ENCODE data around the gene PTPN23.

PTPN23 gene

DNA sequence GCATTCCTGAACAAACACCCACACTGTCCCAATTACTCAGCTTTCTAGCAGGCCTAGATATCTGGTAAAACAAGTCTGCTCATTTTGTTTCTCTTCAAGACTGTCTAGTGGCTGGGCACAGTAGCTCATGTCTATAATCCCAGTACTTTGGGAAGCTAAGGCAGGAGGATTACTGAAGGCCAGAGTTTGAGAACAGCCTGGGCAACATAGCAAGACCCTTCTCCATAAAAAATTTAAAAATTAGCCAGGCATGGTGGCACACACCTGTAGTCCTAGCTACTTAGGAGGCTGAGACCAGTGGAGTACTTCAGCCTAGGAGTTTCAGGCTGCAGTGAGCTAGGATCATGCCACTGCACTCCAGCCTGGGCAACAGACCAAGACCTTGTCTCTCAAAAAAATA lies 6.2 kb upstream of the PTPN23 start:
- no peak for DNase-seq (ENCODE audit: low spot score)

DNA sequence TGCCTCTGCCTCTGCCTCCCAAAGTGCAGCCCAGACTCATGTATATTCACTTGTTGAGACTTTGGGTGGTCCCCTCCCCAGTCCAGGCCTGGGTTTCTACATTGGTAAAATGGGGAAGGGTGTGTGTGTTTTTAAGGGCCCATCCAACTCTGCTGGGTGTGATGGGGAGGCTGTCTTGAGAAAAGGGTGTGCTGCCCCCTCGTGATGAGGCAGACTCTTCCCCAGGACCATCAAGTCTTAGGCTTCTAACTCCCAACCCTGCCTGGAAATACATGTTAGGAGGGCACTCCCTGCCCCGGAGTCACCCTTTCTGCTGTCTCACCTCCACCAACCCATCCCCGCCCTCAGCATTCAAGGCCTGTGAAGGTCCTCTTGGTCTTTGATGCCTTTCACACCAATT lies 4.4 kb upstream of the PTPN23 start:
- no peak for DNase-seq (ENCODE audit: low spot score)

DNA sequence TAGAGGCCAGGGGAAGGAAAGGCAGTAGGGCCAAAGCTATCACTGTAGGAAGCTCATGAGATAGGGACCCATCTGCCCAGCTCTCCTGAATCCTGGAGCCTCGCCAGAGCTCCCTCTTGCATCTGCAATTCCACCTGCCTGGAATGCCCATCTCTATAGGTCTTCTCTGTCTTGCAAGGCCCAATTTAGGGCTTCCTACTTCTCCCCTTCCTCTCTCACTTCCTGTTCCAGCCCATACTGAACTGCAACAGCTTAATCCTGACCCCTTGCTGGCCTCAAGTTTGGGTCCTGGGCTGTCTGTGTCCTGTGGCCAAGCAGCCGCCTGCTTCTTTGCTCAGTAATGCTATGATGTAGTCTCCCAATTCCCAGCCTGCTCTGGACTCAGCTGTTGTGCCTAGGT lies 3.6 kb upstream of the PTPN23 start:
- DNase-seq (ENCODE audit: low spot score), result no peak

DNA sequence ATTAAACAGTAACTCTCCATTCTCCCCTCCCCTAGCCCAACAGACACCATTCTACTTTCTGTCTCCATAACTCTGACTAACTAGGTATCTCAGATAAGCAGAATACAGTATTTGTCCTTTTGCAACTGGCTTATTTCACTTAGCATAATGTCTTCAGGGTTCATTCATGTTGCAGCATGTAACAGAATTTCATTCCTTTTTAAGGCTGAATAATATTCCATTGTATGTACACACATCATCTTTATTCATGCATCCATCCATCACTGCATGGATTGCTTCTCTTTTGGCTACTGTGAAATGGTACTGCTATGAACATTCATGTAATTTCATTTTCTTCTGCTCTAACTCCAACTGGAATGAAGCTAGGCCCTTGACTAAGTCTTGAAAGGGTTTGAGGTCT lies 2.0 kb upstream of the PTPN23 start:
- DNase-seq (ENCODE audit: low spot score), result no peak

DNA sequence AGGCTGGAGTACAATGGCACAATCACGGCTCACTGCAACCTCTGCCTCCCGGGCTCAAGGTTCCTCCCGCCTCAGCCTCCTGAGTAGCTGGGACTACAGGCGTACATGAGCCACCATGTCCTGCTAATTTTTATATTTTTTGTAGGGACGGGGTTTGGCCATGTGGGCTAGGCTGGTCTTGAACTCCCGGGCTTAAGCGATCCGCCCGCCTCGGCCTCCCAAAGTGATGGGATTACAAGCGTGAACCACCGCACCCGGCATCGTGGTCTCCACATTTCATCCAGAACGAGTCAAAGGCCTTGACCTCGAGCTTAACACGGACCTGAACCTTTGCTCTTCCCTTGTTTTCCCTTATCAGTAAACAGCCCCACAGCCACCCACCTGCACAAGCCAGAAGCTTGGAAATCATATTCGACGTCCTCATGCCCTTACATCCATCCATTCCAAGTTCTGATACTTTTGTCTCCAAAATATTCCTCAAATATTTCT lies 1.4 kb upstream of the PTPN23 start:
- no peak for DNase-seq (ENCODE audit: low spot score)

DNA sequence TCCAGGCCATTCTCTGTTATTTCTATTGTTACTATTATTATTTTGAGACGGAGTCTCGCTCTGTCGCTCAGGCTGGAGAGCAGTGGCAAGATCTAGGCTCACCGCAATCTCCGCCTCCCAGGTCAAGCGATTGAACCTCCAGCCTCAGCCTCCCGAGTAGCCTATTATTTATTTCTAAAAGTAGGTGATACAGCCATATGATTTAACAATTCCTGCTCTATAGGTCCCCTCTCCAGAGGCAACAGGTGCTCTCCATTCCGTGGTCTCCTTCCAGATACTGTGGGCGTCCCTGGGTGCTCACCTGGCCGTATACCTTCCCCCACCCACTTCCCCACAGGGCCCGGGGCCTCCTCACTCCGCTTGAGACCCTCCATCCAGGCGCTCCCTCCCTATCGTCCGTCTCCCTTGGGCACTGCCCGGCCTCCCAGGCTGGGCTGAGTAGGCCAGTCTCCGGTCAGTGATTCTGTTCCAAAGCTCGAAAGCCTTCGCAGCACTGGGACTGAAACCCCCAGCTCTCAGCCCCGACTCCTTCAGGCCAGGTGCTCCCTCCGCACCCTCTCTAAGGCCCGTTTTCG lies 708 bp upstream of the PTPN23 start:
- DNase-seq (ENCODE audit: low spot score), result no peak

DNA sequence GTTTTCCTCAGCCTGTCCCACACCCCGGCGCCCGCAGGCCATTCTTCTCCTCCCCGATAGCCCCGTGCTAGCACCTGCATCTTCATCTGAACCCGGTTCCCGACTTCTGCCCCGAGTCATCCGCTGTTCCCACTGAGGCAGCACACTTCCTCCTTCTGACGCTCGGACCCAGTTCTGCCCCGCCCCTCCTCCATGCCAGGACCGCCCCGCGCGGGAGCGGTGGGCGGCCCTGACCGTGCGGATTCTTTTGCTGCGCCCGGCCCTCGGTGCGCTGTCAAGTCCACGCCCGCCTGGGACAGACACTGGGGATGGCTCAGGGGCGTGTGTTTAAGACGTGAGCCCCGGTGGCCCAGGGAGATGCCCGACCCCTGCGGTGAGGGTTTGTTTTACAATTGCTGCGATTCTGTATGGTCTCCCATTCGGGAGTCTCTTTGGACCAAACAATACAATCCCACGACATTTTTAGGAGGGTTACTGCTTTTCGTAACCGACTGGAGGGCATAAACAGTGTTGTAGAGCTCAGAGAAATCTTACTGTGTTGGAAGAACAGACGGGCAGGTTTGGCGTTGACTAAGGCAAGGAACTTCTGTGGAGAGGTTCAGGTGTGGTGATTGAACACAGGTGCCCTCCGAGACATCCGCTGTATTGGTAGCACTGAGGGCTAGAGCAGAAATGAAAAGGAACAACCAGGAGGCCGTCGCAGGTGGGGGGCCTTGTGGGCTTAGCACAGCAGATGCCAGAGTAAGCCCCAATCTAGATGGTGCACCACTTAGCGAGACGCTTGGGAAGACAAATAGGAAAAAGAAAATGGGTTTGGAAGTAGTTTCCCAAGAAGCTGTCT lies 716 bp downstream of the PTPN23 start:
- peak; percentile 80 for DNase-seq (ENCODE audit: low spot score)

DNA sequence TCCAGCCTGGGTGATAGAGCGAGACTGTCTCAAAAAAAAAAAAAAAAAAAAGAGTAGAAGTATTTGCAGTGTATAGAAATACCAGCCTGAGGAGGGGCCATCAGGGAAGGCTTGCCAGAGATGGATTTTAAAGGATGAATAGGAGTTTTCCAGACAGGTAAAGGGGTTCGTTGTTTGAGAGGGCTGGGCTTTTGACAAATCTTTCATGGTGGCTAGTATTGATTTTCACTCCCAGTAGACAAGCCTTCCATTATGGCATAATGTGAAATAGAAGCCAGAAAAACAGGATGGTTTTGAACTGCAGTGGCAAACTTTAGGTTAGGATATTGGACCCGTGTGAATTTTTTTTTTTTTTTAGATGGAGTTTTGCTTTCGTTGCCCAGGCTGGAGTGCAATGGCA lies 3.6 kb downstream of the PTPN23 start:
- no peak for DNase-seq (ENCODE audit: low spot score)

DNA sequence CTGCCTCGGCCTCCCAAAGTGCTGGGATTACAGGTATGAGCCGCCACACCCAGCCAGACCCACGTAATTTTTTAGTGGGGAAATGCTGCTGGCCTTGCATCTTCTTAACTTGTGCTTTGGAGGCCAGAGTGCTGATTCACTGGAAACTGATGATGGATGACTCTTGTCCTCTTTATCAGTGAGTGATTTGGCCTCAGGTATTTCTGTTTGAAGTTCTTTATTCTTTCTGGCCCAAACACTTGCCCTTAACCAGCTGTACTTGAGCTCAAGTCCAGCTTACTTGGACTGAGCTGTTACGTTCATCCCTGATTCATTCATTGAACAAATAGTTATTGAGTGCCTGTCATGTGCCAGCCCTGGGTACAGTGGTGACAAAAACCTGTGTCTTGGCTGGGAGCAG lies 4.2 kb downstream of the PTPN23 start:
- no peak for DNase-seq (ENCODE audit: low spot score)

DNA sequence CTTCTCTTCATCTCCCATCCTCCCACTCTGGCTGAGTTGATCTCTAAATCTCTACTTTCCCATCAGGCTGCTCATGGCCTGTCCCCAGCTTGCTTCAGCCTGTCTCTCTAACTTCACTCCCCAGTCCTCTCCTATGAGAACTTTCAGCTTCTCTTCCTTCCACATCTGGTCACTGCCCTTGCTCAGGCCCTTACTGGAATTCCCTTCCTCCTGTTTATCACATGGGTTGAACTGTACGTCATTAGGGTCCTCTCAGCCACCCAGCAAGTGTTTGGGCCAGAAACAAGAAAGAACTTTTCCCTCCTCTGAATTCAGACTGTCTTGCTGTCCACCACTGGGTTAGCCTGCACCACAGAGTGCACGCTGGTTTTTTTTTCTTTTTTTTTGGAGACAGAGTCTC lies 5.0 kb downstream of the PTPN23 start:
- no peak for DNase-seq (ENCODE audit: low spot score)

DNA sequence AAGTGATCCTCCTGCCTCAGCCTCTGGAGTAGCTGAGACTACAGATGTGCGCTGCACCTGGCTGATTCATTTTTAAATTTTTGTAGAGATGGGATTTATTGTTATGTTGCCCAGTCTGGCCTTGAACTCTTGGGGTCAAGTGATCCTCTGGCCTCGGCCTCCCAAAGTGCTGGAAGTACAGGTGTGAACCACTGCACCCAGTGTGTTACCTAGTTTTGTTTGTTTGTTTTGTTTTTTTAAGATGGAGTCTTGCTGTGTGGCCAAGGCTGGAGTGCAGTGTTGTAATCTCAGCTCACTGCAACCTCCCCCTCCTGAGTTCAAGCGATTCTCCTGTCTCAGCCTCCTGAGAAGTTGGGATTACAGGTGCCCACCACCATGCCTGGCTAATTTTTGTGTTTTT lies 12.1 kb downstream of the PTPN23 start:
- no peak for DNase-seq (ENCODE audit: low spot score)

DNA sequence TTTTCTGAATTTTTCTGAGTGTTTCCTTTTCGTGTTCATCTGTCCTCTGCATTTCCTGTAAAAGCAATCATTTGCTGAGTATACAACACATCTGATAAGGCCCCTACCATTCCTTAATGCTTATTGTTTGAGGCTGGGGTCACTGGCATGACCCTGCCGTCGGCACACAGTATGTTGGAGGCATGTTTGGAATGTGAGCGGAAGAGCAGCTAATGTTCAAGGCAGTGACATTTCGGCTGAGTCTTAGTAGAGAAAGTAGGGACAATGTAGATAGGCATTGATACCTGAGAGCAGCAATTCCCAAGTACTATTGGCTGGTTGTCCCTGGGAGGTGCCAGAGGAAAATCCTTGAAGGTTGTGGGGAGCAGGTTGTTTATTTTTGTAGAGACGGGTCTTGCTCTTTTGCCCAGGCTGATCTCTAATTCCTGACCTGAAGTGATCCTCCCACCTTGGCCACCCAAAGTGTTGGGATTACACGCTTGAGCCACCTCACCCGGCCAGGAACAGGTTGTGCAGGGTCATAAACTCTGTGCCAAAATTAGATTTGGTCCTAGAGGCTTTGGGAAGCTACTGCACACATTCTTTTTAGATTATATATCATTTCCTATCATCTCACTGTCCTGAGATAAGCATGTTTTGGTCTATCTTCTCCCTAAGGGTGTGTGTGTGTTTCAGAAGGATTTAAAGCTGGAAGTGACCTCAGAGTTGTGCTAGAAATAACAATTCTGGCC lies 13.5 kb downstream of the PTPN23 start:
- peak; percentile 25 for DNase-seq (ENCODE audit: low spot score)

DNA sequence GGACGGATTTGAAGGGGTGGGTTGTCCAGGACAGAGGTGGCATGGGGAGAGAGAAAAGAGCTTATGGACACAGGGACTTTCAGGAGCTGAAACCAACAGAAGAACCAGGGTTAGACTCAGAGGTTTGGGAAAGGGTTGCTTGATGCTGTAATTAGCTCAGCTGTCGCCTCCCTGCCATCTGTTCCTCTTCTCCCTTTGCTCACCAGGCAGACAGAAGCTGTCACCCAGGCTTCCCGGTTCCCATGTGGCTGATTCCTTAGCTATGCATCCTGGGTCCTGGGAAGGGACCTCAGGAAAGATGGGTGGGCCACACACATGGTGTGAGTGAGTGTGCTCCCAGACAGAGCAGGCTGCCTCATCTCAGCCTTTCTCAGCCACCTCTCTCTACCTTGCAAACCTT lies 14.1 kb downstream of the PTPN23 start:
- DNase-seq (ENCODE audit: low spot score), result peak; percentile 79

DNA sequence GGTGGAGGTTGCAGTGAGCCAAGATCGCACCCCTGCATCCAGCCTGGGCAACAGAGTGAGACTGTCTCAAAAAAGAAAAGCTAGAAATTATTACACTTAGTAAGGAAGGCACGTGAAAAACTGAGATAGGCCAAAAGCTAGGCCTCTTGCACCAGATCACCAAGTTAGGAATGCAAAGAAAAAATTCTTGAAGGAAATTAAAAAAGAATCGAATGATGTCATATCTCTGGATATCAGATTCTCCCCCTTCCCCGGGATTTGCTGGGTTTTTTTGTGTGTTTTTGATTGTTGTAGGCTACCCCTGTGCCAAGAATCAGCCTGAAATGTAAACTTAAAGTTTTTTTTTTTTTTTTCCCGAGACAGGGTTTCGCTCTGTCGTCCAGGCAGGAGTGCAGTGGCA lies 17.4 kb downstream of the PTPN23 start:
- DNase-seq (ENCODE audit: low spot score), result no peak

DNA sequence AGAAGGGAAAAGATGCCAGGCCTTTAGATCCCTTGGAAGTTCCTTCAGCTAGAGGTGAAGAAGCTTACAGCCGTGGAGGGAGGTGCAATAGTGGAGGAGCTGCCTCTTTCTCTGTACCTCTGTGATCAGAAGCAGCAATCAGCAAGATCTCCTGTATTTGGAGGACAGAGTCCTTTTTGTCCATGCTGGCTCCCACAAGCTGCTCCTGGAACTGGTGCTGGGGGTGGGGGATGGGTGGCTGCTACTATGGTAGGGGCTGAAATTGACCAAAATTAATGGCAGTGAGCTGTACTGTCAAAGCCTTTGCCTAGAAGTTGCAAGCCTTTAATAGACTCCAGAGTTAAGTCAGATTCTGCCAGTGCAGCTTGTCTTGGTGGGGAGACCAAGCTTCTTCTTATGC lies 18.2 kb downstream of the PTPN23 start:
- no peak for DNase-seq (ENCODE audit: low spot score)

DNA sequence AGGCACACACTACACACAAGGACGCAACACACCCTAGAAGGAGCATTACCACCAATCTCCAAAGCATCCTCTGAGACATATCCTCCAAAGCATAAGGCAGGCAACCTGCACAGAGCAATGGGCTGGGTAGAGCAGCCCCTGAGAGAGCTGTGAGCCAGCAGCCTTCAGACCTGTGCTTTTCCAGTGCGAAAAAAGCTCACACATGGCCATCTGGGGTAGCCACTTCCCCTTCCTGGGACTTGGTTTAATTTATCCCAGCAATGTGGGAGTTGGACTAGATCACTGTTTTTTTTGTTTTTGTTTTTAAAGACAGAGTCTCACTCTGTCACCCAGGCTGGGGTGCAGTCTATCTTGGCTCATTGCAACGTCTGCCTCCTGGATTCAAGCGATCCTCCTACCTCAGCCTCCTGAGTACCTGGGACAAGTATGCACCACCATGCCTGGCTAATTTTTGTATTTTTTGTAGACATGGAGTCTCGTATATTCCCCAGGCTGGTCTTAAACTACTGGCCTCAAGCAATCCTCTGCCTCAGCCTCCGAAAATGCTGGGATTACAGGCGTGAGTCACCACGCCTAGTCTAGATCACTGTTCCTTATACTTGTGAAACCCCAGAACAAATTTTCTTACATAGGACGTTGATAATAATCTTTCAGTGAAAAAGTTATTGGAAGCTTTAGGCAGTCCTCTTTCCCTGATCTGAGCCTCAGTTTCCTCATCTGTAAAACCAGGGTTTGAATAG lies 18.9 kb downstream of the PTPN23 start:
- no peak for DNase-seq (ENCODE audit: low spot score)

DNA sequence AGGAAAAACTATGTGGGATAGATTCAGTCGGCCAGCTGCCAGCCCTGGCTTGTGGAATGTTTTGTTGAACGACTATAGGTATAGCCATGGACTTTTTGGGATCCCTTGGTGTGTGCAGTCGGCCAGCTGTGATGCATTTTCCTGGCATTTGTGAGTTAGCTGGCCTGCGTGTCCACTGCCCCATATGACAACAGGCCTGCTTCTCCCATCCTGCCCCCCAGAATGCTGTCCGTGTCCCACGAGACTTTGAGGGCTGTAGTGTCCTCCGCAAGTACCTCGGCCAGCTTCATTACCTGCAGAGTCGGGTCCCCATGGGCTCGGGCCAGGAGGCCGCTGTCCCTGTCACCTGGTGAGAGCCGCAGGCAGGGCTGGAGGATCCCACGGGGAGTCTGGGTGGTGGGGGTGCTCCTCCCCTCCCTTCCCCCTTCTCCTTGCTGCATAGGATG lies 23.6 kb downstream of the PTPN23 start:
- DNase-seq (ENCODE audit: low spot score), result no peak

DNA sequence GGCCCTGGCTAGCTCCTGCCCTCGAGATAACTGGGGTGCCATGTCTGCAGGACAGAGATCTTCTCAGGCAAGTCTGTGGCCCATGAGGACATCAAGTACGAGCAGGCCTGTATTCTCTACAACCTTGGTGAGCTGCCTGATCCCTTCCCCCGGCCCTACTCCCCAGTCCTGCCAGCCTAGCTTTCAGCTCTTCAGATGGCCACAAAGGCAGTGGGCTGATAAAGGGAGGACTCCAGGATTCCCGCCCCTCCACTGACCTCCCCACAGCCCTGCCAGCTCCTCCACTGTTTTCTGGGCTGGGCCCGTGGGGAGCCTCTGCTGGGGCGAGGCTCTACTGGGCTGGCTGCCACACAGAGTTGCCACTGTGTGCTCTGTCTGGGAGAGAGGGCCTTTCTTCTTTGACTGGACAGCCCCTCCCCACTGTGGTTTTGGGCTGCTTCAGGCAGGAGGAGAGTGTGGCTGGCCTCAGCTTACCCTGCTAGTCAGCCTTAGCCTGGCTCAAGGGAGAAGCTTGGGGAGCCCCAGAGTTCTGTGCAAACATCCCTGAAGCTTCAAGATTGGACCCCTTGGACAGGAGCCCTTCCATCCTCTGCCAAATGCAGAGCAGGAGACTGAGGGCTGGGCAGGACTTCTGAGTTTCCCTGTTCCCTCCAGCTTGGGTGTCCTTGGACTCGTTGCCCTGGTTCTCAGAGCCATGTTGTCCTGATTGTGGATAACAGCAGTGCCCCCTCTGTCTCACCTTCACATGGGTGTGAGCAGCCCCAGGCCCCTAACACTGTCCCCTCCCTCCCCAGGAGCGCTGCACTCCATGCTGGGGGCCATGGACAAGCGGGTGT lies 24.4 kb downstream of the PTPN23 start:
- DNase-seq (ENCODE audit: low spot score), result no peak

DNA sequence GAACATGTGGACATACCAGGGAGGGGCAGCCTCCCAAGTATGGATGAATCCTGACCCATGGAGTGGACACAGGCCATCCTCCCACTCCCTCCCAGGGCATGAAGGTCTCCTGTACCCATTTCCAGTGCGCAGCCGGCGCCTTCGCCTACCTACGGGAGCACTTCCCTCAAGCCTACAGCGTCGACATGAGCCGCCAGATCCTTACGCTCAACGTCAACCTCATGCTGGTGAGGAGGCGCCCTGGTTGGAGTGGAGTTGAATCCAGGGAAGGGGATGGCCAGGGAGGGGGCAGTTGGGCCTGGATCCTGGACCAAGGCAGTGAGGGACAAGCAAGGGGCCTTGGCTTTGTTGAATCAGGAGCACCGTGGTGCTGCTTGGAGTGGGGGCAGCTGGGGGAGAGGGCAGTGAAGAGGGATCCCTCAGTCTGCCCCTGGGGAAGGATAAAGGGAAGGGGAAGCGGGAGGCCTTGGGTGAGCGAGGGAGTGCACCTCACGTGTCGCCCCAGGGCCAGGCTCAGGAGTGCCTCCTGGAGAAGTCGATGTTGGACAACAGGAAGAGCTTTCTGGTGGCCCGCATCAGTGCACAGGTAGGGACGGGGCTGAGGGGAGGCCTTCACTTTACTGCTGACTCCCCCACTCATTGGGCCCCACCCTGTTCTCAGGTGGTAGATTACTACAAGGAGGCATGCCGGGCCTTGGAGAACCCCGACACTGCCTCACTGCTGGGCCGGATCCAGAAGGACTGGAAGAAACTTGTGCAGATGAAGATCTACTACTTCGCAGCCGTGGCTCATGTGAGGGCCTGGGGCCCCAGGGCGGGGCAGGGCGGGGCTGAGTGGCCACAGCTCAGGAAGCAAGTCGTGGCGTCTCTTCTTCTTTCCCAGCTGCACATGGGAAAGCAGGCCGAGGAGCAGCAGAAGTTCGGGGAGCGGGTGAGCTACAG lies 25.3 kb downstream of the PTPN23 start:
- DNase-seq (ENCODE audit: low spot score), result no peak

DNA sequence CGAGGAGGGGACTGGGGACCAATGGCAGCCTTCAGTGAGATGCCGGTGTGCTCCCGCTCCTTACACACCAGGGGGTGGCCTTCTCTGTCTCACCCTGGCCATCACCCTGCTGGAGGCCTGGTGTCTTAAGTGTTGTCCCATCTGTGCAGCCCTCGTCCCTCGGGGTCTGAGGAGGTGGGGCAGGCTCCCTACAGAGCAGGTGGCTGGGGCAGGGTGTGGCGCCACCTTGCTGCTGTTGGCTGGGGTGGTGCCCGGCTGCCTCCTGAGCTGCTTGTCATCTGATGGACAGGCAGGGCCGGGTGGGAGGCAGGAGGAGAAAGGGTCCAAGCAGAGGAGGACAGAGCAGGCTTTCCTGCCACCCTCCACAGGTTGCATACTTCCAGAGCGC lies 25.9 kb downstream of the PTPN23 start:
- DNase-seq (ENCODE audit: low spot score), result no peak
